Spleen (tissue), 7 donors: ENCODE data around the gene MAPK4.

Source experiments
- CTCF ChIP-seq, 11 experiments: fragments of 200-600 bp in 7 of 11; fragments of 450-650 bp in 4 of 11; sonication (generic) in 4 of 11; IDR thresholded peaks in 8 of 11; conservative IDR thresholded peaks in 3 of 11; 1 replicate in 7 of 11; 2 replicates in 4 of 11; pipeline versions ENCODE4 v1.4.0 to v1.8.0; 2016 to 2021; ENCODE audit warnings: antibody characterized with exemption in 11 of 11, inconsistent platforms in 4 of 11, mild to moderate bottlenecking in 1 of 11
- POLR2A ChIP-seq, 3 donors: fragments of 450-650 bp; IDR thresholded peaks; one replicate each; pipeline ENCODE4 v1.5.1; 2017; ENCODE audit warnings: antibody characterized with exemption in 3 of 3, mild to moderate bottlenecking in 1 of 3
- POLR2AphosphoS5 ChIP-seq, 3 donors: sonication (generic); formaldehyde crosslinking; IDR thresholded peaks; one replicate each; pipeline ENCODE4 v1.5.1; 2017; ENCODE audit warnings: antibody characterized with exemption in 3 of 3
- donor health status: DM: no; HTN: no; CAD: no; lungs with moderate emphysema.
- donor health status: DM: no; HTN: no; CAD: no.
- donor health status: DM: no; HTN: no; CAD: no.

DNA sequence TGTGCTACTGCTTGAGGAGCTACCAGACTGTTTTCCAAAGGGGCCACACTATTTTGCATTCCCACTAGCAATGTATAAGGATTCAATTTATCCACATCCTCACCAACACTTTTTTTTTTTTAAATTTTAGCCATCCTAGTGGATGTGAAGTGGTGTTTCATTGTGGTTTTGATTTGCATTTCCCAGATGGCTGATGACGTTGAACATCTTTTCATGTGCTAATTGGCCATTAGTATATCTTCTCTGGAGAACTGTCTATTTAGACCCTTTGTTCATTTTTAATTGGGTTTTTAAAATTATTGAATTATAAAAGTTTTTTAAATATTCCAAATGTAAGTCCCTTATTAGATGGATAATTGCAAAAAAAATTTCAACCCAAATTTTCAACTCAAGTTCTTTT is 121.1 kb downstream of the MAPK4 start:
- TF ChIP-seq POLR2AphosphoS5 (IDR thresholded peaks at IDR 0.05) (no peak), CTCF (IDR thresholded peaks at IDR 0.05 in 8 of 11, conservative IDR thresholded peaks at IDR 0.05 in 3 of 11) (no peak), POLR2A (IDR thresholded peaks at IDR 0.05) (no peak)
